Gastrocnemius medialis (tissue), 4 donors: Measurements from ENCODE around the gene CDC14B.

ENCODE experiments used
- CTCF ChIP-seq, 5 experiments: fragments of 450-650 bp in 3 of 5; fragments of 200-600 bp in 2 of 5; sonication (generic) in 2 of 5; IDR thresholded peaks in 4 of 5; conservative IDR thresholded peaks in 1 of 5; 1 replicate in 4 of 5; 2 replicates in 1 of 5; pipeline ENCODE4 v1.5.1; 2016 to 2019; ENCODE audit warnings: antibody characterized with exemption in 5 of 5, mild to moderate bottlenecking in 3 of 5, moderate library complexity in 3 of 5
- POLR2A ChIP-seq, 2 donors: fragments of 450-650 bp; IDR thresholded peaks; one replicate each; pipeline ENCODE4 v1.6.1; 2017; ENCODE audit warnings: antibody characterized with exemption in 2 of 2, mild to moderate bottlenecking in 2 of 2, moderate library complexity in 2 of 2

- TF ChIP-seq CTCF (IDR thresholded peaks at IDR 0.05 in 4 of 5, conservative IDR thresholded peaks at IDR 0.05 in 1 of 5): no peak
- no peak for TF ChIP-seq POLR2A (IDR thresholded peaks at IDR 0.05)
These were observed 110.6 kb downstream of the CDC14B start for GRCh38 chr9:96509026-96509425.
